ENCODE measurements around the gene VENTX.
"Not testable (repeated sequence)": the region's sequence is repeated elsewhere in the genome, so short reads cannot be mapped to it uniquely, and the experiment has no call there.

- not testable (repeated sequence) for TF ChIP-seq CTCF, POLR2A (IDR thresholded peaks at IDR 0.05)
Observed at GRCh38 chr10:133234796-133235195, 2.9 kb upstream of the VENTX start.
